ENCODE measurements around the gene CSNK1G2.
"Not testable (repeated sequence)": the region's sequence is repeated elsewhere in the genome, so short reads cannot be mapped to it uniquely, and the experiment has no call there.

Gene CSNK1G2

GRCh38 chr19:1988464-1988863 is 47.5 kb downstream of the CSNK1G2 start:
- not testable (repeated sequence) for DNase-seq (ENCODE audit: low read depth)

GRCh38 chr19:1989513-1990229 is 48.7 kb downstream of the CSNK1G2 start:
- DNase-seq (ENCODE audit: low read depth) = no peak

GRCh38 chr19:1990230-1991017 is 49.5 kb downstream of the CSNK1G2 start:
- DNase-seq (ENCODE audit: low read depth) = no peak

GRCh38 chr19:1991018-1991913 is 50.3 kb downstream of the CSNK1G2 start:
- DNase-seq (ENCODE audit: low read depth) = no peak

GRCh38 chr19:1992759-1993260 is 51.8 kb downstream of the CSNK1G2 start:
- DNase-seq (ENCODE audit: low read depth) = no peak

GRCh38 chr19:1997353-1998233 is 56.6 kb downstream of the CSNK1G2 start:
- no peak for DNase-seq (ENCODE audit: low read depth)

GRCh38 chr19:1998712-1999708 is 58.0 kb downstream of the CSNK1G2 start:
- DNase-seq (ENCODE audit: low read depth) = no peak

GRCh38 chr19:1999856-2000515 is 59.0 kb downstream of the CSNK1G2 start:
- DNase-seq (ENCODE audit: low read depth) = no peak

- no peak for DNase-seq (ENCODE audit: low read depth)
Measured at GRCh38 chr19:2003874-2004273, 62.9 kb downstream of the CSNK1G2 start.

- DNase-seq (ENCODE audit: low read depth) = no peak
Measured at GRCh38 chr19:2010135-2010668, 69.2 kb downstream of the CSNK1G2 start.

GRCh38 chr19:2011169-2011568 is 70.2 kb downstream of the CSNK1G2 start:
- no peak for DNase-seq (ENCODE audit: low read depth)

GRCh38 chr19:2012941-2013682 is 72.1 kb downstream of the CSNK1G2 start:
- DNase-seq (ENCODE audit: low read depth) = no peak

- no peak for DNase-seq (ENCODE audit: low read depth)
Measured at GRCh38 chr19:2013683-2013961, 72.7 kb downstream of the CSNK1G2 start.

- no peak for DNase-seq (ENCODE audit: low read depth)
Measured at GRCh38 chr19:2014131-2014571, 73.2 kb downstream of the CSNK1G2 start.

GRCh38 chr19:2014731-2015607 is 74.0 kb downstream of the CSNK1G2 start:
- DNase-seq (ENCODE audit: low read depth) = no peak

- DNase-seq (ENCODE audit: low read depth) = peak; percentile 86
Measured at GRCh38 chr19:2015608-2015950, 74.6 kb downstream of the CSNK1G2 start, which contains the start of gene BTBD2. TSS of gene BTBD2 (minus strand) at chr19:2015714. CDS start at chr19:2015703, 11 bp downstream.

GRCh38 chr19:2016041-2016807 is 75.3 kb downstream of the CSNK1G2 start:
- DNase-seq (ENCODE audit: low read depth) = peak; percentile 90
